Measurements from ENCODE around the gene CDCA8. TPM values are rescaled to one million over a fixed set of nuclear protein-coding genes. Genes with fewer than 3 reads are reported as not detected.

The CDCA8 gene
- total RNA-seq, 1 experiment from 2014 or later = 57.9 TPM

- Histone ChIP-seq H3K4me2 (no peak overlapping the region), H3K4me1 (replicated peaks; ENCODE audit: insufficient read depth) (no peaks in the 10 kb centered on the region), H4K20me1 (ENCODE audit: insufficient read depth) (no peaks in the 10 kb centered on the region), H3K9me2 (ENCODE audit: insufficient read depth) (no peaks in the 10 kb centered on the region), H3K36me3 (ENCODE audit: low read depth) (no peaks in the 10 kb centered on the region), H3K4me3 (no peak overlapping the region), H3K27ac (no peak overlapping the region), H2AFZ (no peak overlapping the region), H3K27me3 (ENCODE audit: insufficient read depth, low read depth) (peaks cover 47% of the 10 kb centered on the region), H3K79me2 (ENCODE audit: low read depth) (no peaks in the 10 kb centered on the region), H3K9me3 (ENCODE audit: insufficient read depth, low read depth) (no peaks in the 10 kb centered on the region), H3F3A (ENCODE audit: insufficient read depth, low read depth) (no peaks in the 10 kb centered on the region; the same call in 1 of the 2 replicates)
- BruUV-seq (replicated peaks) = no TSS peak
- intact Hi-C loops (cut with micrococcal nuclease; ENCODE audit: unreplicated experiment) = no loop called here
- CTCF ChIA-PET = no interaction called here
- POLR2A ChIA-PET (ENCODE audit: unreplicated experiment) = no interaction called here
- DNase-seq = no peak
- no peak for TF ChIP-seq EZH2 (IDR thresholded peaks at IDR 0.05; ENCODE audit: low read depth)
- TF ChIP-seq, protein P1, sequence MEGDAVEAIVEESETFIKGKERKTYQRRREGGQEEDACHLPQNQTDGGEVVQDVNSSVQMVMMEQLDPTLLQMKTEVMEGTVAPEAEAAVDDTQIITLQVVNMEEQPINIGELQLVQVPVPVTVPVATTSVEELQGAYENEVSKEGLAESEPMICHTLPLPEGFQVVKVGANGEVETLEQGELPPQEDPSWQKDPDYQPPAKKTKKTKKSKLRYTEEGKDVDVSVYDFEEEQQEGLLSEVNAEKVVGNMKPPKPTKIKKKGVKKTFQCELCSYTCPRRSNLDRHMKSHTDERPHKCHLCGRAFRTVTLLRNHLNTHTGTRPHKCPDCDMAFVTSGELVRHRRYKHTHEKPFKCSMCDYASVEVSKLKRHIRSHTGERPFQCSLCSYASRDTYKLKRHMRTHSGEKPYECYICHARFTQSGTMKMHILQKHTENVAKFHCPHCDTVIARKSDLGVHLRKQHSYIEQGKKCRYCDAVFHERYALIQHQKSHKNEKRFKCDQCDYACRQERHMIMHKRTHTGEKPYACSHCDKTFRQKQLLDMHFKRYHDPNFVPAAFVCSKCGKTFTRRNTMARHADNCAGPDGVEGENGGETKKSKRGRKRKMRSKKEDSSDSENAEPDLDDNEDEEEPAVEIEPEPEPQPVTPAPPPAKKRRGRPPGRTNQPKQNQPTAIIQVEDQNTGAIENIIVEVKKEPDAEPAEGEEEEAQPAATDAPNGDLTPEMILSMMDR (conservative IDR thresholded peaks at IDR 0.05) = no peak
These were observed 28.8 kb upstream of the CDCA8 start for GRCh38 chr1:37663426-37664000.

GRCh38 chr1:37666241-37666867 lies 26.0 kb upstream of the CDCA8 start:
- Histone ChIP-seq H3K4me3 (no peak overlapping the region), H2AFZ (no peak overlapping the region), H3K27ac (no peak overlapping the region), H3F3A (ENCODE audit: insufficient read depth, low read depth) (no peaks in the 10 kb centered on the region), H3K9me2 (ENCODE audit: insufficient read depth) (no peaks in the 10 kb centered on the region), H3K36me3 (ENCODE audit: low read depth) (no peaks in the 10 kb centered on the region), H3K9me3 (ENCODE audit: insufficient read depth, low read depth) (no peaks in the 10 kb centered on the region), H3K4me1 (replicated peaks; ENCODE audit: insufficient read depth) (no peaks in the 10 kb centered on the region), H4K20me1 (ENCODE audit: insufficient read depth) (no peaks in the 10 kb centered on the region), H3K79me2 (ENCODE audit: low read depth) (no peaks in the 10 kb centered on the region), H3K27me3 (ENCODE audit: insufficient read depth, low read depth) (peaks cover 60% of the 10 kb centered on the region), H3K4me2 (no peak overlapping the region)
- CTCF ChIA-PET = no interaction called here
- TF ChIP-seq EZH2 (IDR thresholded peaks at IDR 0.05; ENCODE audit: low read depth) = no peak
- TF ChIP-seq, protein P1 (conservative IDR thresholded peaks at IDR 0.05) = no peak
- POLR2A ChIA-PET (ENCODE audit: unreplicated experiment) = no interaction called here
- intact Hi-C loops (cut with micrococcal nuclease; ENCODE audit: unreplicated experiment) = no loop called here
- DNase-seq = no peak
- no TSS peak for BruUV-seq (replicated peaks)

GRCh38 chr1:37667023-37667671 lies 25.2 kb upstream of the CDCA8 start:
- Histone ChIP-seq H3K9me3 (ENCODE audit: insufficient read depth, low read depth) (no peaks in the 10 kb centered on the region), H3K36me3 (ENCODE audit: low read depth) (no peaks in the 10 kb centered on the region), H3K27ac (no peak overlapping the region), H3F3A (ENCODE audit: insufficient read depth, low read depth) (no peaks in the 10 kb centered on the region), H3K9me2 (ENCODE audit: insufficient read depth) (no peaks in the 10 kb centered on the region), H3K27me3 (ENCODE audit: insufficient read depth, low read depth) (peaks cover 68% of the 10 kb centered on the region), H4K20me1 (ENCODE audit: insufficient read depth) (no peaks in the 10 kb centered on the region), H3K4me1 (replicated peaks; ENCODE audit: insufficient read depth) (no peaks in the 10 kb centered on the region), H3K4me2 (no peak overlapping the region), H2AFZ (no peak overlapping the region), H3K79me2 (ENCODE audit: low read depth) (no peaks in the 10 kb centered on the region), H3K4me3 (no peak overlapping the region)
- ChIA-PET CTCF (no interaction called here), POLR2A (ENCODE audit: unreplicated experiment) (no interaction called here)
- no peak for DNase-seq
- BruUV-seq (replicated peaks) = no TSS peak
- no peak for TF ChIP-seq EZH2 (IDR thresholded peaks at IDR 0.05; ENCODE audit: low read depth)
- TF ChIP-seq, protein P1 (conservative IDR thresholded peaks at IDR 0.05) = no peak
- intact Hi-C loops (cut with micrococcal nuclease; ENCODE audit: unreplicated experiment) = no loop called here

All from PC-9 (cell line).